ENCODE measurements around the gene ADK.
"Not testable (repeated sequence)": the region's sequence is repeated elsewhere in the genome, so short reads cannot be mapped to it uniquely, and the experiment has no call there.

ADK gene

GRCh38 chr10:74179111-74179710 is 28.2 kb downstream of the ADK start:
- no peak for DNase-seq (ENCODE audit: low spot score)

- no peak for DNase-seq (ENCODE audit: low spot score)
Observed at GRCh38 chr10:74186678-74187077, 35.7 kb downstream of the ADK start.

- DNase-seq (ENCODE audit: low spot score), result no peak
Observed at GRCh38 chr10:74187237-74187636, 36.2 kb downstream of the ADK start.

GRCh38 chr10:74188617-74189016 is 37.6 kb downstream of the ADK start:
- not testable (repeated sequence) for DNase-seq (ENCODE audit: low spot score)

GRCh38 chr10:74189999-74190421 is 39.0 kb downstream of the ADK start:
- DNase-seq (ENCODE audit: low spot score), result no peak

- no peak for DNase-seq (ENCODE audit: low spot score)
Observed at GRCh38 chr10:74190494-74190893, 39.5 kb downstream of the ADK start.

GRCh38 chr10:74194545-74194944 is 43.5 kb downstream of the ADK start:
- no peak for DNase-seq (ENCODE audit: low spot score)

- DNase-seq (ENCODE audit: low spot score), result no peak
Observed at GRCh38 chr10:74194999-74195398, 44.0 kb downstream of the ADK start.

GRCh38 chr10:74199315-74199714 is 48.3 kb downstream of the ADK start:
- no peak for DNase-seq (ENCODE audit: low spot score)

- no peak for DNase-seq (ENCODE audit: low spot score)
Observed at GRCh38 chr10:74202356-74202755, 51.3 kb downstream of the ADK start.

GRCh38 chr10:74206746-74207145 is 55.7 kb downstream of the ADK start:
- no peak for DNase-seq (ENCODE audit: low spot score)

- peak; percentile 73 for DNase-seq (ENCODE audit: low spot score)
Observed at GRCh38 chr10:74207691-74208480, 56.9 kb downstream of the ADK start.

GRCh38 chr10:74208997-74209396 is 58.0 kb downstream of the ADK start:
- DNase-seq (ENCODE audit: low spot score), result no peak

- no peak for DNase-seq (ENCODE audit: low spot score)
Observed at GRCh38 chr10:74213019-74213418, 62.0 kb downstream of the ADK start.

- no peak for DNase-seq (ENCODE audit: low spot score)
Observed at GRCh38 chr10:74213571-74214162, 62.6 kb downstream of the ADK start.

- not testable (repeated sequence) for DNase-seq (ENCODE audit: low spot score)
Observed at GRCh38 chr10:74217110-74217509, 66.1 kb downstream of the ADK start.

GRCh38 chr10:74222467-74222866 is 71.4 kb downstream of the ADK start:
- DNase-seq (ENCODE audit: low spot score), result not testable (repeated sequence)

- DNase-seq (ENCODE audit: low spot score), result no peak
Observed at GRCh38 chr10:74223755-74224529, 72.9 kb downstream of the ADK start.

GRCh38 chr10:74227697-74228424 is 76.8 kb downstream of the ADK start:
- DNase-seq (ENCODE audit: low spot score), result no peak

GRCh38 chr10:74231375-74231774 is 80.4 kb downstream of the ADK start:
- DNase-seq (ENCODE audit: low spot score), result no peak

- DNase-seq (ENCODE audit: low spot score), result no peak
Observed at GRCh38 chr10:74233281-74233680, 82.3 kb downstream of the ADK start.

GRCh38 chr10:74234569-74234968 is 83.5 kb downstream of the ADK start:
- no peak for DNase-seq (ENCODE audit: low spot score)
